ENCODE results near the gene PHF1. TPM values are rescaled to one million over a fixed set of nuclear protein-coding genes. Genes with fewer than 3 reads are reported as not detected.
A peak's percentile ranks its signal among the peaks of the same experiment; 100 is the strongest.

PHF1 gene
- total and polyA plus RNA-seq, 2 of the 13 experiments (the other 11 are each of a cell fraction or from before 2014, with no cell fraction given): 25.4 to 61.9 TPM

- no peak for TF ChIP-seq ZUFSP (CRISPR knock-in tag; IDR thresholded peaks at IDR 0.05; ENCODE audit: borderline replicate concordance)
- TF ChIP-seq STAT6 (CRISPR knock-in tag; IDR thresholded peaks at IDR 0.05; ENCODE audit: borderline replicate concordance): peak; percentile 67; the same call in 1 of the 2 replicates
- peak in 1 of 2 experiments; percentile 86; a peak in 2 of 4 replicates for TF ChIP-seq ATF4 (CRISPR knock-in tag; IDR thresholded peaks at IDR 0.05)
- peak; percentile 35 for TF ChIP-seq ZNF143 (CRISPR knock-in tag; IDR thresholded peaks at IDR 0.05)
- TF ChIP-seq MXD4 (CRISPR knock-in tag; IDR thresholded peaks at IDR 0.05): peak; percentile 99
- no peak for TF ChIP-seq MTA1 (CRISPR knock-in tag; IDR thresholded peaks at IDR 0.05; ENCODE audit: borderline replicate concordance)
- peak; percentile 88; the same call in 1 of the 2 replicates for TF ChIP-seq TOPORS (CRISPR knock-in tag; IDR thresholded peaks at IDR 0.05)
- TF ChIP-seq, protein P1, sequence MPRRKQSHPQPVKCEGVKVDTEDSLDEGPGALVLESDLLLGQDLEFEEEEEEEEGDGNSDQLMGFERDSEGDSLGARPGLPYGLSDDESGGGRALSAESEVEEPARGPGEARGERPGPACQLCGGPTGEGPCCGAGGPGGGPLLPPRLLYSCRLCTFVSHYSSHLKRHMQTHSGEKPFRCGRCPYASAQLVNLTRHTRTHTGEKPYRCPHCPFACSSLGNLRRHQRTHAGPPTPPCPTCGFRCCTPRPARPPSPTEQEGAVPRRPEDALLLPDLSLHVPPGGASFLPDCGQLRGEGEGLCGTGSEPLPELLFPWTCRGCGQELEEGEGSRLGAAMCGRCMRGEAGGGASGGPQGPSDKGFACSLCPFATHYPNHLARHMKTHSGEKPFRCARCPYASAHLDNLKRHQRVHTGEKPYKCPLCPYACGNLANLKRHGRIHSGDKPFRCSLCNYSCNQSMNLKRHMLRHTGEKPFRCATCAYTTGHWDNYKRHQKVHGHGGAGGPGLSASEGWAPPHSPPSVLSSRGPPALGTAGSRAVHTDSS (CRISPR knock-in tag; conservative IDR thresholded peaks at IDR 0.05): 0 out of 2 replicates have a peak, but pooled peaks have one; percentile 68
- 0 out of 2 replicates have a peak, but pooled peaks have one; percentile 82 for TF ChIP-seq IRF1 (CRISPR knock-in tag; IDR thresholded peaks at IDR 0.05; ENCODE audit: low read depth)
- TF ChIP-seq SP5 (CRISPR knock-in tag; IDR thresholded peaks at IDR 0.05; ENCODE audit: borderline replicate concordance, low read depth): peak; percentile 83
- TF ChIP-seq SNAPC5 (CRISPR knock-in tag; IDR thresholded peaks at IDR 0.05; ENCODE audit: borderline replicate concordance): peak; percentile 82; the same call in 1 of the 2 replicates
- TF ChIP-seq RBAK (CRISPR knock-in tag; IDR thresholded peaks at IDR 0.05): 0 out of 2 replicates have a peak, but pooled peaks have one; percentile 42
- TF ChIP-seq, protein P2, sequence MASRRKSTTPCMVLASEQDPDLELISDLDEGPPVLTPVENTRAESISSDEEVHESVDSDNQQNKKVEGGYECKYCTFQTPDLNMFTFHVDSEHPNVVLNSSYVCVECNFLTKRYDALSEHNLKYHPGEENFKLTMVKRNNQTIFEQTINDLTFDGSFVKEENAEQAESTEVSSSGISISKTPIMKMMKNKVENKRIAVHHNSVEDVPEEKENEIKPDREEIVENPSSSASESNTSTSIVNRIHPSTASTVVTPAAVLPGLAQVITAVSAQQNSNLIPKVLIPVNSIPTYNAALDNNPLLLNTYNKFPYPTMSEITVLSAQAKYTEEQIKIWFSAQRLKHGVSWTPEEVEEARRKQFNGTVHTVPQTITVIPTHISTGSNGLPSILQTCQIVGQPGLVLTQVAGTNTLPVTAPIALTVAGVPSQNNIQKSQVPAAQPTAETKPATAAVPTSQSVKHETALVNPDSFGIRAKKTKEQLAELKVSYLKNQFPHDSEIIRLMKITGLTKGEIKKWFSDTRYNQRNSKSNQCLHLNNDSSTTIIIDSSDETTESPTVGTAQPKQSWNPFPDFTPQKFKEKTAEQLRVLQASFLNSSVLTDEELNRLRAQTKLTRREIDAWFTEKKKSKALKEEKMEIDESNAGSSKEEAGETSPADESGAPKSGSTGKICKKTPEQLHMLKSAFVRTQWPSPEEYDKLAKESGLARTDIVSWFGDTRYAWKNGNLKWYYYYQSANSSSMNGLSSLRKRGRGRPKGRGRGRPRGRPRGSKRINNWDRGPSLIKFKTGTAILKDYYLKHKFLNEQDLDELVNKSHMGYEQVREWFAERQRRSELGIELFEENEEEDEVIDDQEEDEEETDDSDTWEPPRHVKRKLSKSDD (CRISPR knock-in tag; IDR thresholded peaks at IDR 0.05; ENCODE audit: low read depth): no peak; the same call in 1 of the 2 replicates
- peak; percentile 79; the same call in 1 of the 2 replicates for TF ChIP-seq ZSCAN25 (CRISPR knock-in tag; IDR thresholded peaks at IDR 0.05)
- no peak for TF ChIP-seq ZNF484 (CRISPR knock-in tag; IDR thresholded peaks at IDR 0.05; ENCODE audit: borderline replicate concordance, low read depth)
Observed at GRCh38 chr6:33454009-33454946, 43.5 kb downstream of the PHF1 start, which contains the start of gene ZBTB9 (continued).
